Caki2 (cell line): ENCODE measurements around the gene TTLL11. TPM values are rescaled to one million over a fixed set of nuclear protein-coding genes. Genes with fewer than 3 reads are reported as not detected.

Experiments used
- DNase-seq: peaks from one replicate; pipeline ENCODE4 v3.0.0-alpha.2; 2015; ENCODE audit warnings: low read depth
- in situ Hi-C: cut with HindIII; loops from 2 replicates; pipeline ENCODE4 v1.10.0; 2016; ENCODE audit warnings: low sequenced_read_pairs, low pct_unique_long_range_greater_than_20kb, mixed read lengths
- total RNA-seq: library from RNA; depleted of rRNA; stranded (reverse); fragments of >200 nt; shearing (Covaris generic); gene quantifications from 2 replicates; pipeline ENCODE4 v1.2.3, GENCODE V29; 2014; ENCODE audit warnings: low replicate concordance; rRNA removed

The TTLL11 gene
- total RNA-seq, 1 experiment from 2014 or later: 1.7 TPM

DNA sequence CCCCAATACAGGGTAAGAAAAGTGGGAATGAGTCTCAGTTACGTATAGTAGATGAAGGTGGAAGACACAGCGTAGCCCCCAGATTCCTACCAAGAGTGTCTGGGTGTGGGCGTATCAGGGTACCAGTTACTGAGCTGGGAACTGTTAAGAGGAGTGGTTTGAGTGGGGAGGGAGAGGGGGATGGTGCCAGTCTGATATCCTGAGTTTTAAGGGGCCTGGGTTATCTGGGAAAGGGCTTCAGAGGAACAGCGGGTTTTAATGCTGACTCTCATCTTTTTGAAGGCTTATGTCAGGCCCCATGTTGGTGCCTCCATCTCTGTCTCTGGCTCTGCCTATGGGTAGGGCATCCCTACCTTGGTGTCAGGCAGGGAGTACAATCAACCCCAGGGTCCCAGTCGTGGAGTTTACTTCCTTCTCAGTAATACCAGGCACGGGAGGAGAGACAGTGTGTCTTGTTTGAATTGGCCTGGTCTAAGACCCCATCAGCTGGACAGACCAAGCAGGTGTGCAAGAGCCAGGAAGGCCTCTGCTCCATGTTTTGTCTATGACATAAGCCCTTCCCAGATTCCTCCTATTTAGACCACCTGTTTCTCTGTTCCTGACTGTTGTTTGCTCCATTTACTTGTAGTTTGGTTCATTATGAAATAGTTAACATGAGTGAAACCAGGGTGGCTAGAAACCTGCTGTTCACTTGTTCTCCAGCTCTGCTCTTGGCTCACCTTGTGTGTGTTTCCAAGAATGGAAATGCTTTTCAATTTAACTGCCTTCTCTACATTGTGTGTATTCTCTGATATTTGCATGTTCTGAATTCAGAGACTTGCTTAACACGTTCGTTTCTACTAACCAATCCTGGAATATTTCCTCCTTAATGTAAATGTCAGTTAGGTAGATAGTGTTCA is 316.1 kb downstream of the TTLL11 start:
- no peak for DNase-seq
- in situ Hi-C loops: no loop called here

DNA sequence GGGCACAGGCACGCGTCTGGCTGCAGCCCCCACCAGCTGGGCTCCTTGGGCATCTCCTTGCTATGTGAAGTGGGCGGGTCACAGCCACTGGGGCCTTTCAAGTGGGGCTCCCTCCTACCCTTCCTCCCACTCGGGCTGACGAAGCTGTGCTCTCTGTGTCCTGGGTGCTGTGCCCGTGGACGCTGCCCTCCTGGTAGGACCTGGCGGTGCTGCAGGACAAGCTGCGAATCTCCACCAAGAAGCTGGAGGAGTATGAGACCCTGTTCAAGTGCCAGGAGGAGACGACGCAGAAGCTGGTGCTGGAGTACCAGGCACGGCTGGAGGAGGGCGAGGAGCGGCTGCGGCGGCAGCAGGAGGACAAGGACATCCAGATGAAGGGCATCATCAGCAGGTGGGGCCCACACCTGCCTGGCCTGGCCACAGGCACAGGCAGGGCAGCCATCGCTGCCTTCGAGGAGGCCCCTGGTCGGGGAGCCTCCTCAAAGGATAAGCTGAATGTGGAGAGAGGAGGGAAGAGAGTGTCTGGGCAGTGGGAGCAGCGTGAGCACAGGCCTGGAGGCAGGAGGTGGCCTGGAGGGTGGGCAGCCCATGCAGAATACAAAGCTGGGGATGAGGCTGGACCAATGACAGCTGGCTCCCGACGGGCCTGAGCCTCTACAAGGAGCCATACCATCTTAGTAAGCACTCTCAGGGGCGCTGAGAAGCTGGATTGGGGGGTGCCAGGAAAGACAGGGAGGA is 316.9 kb downstream of the TTLL11 start:
- no peak for DNase-seq
- in situ Hi-C loops: no loop called here

DNA sequence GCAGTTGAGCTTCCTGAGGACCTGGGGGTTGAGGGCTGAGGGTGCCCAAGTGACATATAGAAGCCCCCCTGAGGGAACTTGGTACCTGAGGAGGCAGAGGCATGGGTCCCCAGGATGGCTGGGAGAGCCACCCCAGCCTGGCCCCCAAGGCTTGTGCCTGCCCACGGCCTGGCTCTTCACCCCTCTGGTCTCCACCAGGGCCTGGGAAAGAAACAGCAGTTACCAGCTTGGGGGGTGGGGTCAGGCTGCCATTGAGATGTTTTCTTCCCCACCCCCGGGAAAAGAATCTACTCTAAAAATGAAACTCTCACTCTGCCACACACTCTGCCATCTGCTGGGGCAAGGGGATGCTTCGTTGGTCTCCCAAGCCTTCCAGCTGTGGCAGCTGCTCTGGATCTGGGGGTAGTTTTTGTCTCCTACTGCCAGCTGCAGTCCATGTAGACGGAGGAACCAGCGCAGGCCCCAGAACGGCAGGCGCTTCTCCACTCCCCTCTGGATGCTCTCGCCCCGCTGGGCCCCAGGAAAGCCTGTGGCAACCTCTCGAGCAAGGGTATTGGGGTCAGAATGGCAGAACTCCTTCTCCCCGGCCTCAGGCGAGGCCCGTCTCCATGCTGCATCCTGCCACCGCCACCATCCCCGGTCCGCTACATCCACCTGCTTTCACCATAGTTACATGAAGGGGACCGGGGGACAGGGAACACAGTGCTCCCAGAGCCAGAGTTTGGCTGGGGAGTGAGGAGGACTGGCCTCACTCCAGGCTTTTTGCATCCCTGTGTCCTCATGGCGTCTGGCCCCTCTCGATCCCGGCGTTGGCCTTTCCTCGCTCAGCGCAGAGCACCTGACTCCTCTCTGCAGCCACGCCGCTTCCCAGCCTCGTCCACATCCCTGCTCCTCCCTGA is 318.1 kb downstream of the TTLL11 start:
- in situ Hi-C loops: no loop called here
- DNase-seq: no peak

GRCh38 chr9:121773954-121774714 is 319.0 kb downstream of the TTLL11 start:
- in situ Hi-C loops: no loop called here
- DNase-seq: no peak

DNA sequence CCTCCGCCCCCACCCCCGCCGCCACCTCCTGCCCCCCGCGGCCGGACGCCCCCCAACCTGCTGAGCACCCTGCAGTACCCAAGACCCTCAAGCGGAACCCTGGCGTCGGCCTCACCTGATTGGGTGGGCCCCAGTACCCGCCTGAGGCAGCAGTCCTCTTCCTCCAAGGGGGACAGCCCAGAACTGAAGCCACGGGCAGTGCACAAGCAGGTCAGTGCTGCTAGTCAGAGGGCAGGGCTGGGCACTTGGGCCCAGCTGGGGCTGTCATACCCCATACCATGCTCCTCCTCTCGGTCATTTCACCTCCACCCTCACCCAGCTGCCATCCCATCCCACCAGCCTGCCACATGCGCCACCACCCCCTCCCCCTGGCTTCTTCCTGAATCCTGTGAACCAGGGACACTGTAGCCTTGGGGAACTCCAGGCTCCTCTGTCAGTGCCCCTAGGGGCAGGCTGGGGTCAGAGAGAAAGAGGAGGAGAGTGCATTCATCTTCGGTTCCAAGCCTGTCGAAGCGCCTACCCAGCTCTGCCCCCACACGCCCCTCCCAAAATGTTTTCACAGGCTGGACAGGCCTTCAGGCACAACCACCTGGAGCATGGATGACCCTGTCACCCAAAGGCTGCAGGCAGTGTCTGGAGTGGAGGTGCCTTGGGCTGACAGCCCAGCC is 319.7 kb downstream of the TTLL11 start:
- in situ Hi-C loops: no loop called here
- DNase-seq: no peak

DNA sequence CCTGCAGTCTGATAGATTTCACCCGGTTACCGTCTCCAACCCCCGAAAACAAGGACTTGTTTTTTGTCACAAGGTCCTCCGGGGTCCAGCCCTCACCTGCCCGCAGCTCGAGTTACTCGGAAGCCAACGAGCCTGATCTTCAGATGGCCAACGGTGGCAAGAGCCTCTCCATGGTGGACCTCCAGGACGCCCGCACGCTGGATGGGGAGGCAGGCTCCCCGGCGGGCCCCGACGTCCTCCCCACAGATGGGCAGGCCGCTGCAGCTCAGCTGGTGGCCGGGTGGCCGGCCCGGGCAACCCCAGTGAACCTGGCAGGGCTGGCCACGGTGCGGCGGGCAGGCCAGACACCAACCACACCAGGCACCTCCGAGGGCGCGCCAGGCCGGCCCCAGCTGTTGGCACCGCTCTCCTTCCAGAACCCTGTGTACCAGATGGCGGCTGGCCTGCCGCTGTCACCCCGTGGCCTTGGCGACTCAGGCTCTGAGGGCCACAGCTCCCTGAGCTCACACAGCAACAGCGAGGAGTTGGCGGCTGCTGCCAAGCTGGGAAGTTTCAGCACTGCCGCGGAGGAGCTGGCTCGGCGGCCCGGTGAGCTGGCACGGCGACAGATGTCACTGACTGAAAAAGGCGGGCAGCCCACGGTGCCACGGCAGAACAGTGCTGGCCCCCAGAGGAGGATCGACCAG is 320.4 kb downstream of the TTLL11 start:
- DNase-seq: no peak
- in situ Hi-C loops: no loop called here

Other genes with a start within 250 kb of the TTLL11 start
- 65.8 and 78.0 TPM in 2 replicates for gene NDUFA8, start 66.5 kb upstream of the TTLL11 start, total RNA-seq
- gene MORN5, start 66.6 kb upstream of the TTLL11 start, total RNA-seq: not detected in 2 replicates
- gene LHX6, start 135.6 kb upstream of the TTLL11 start, total RNA-seq: 0.12 and 0.74 TPM in 2 replicates
- 6.6 and 12.3 TPM in 2 replicates for gene RBM18, start 171.5 kb upstream of the TTLL11 start, total RNA-seq
- 52.6 and 66.4 TPM in 2 replicates for gene MRRF, start 171.6 kb upstream of the TTLL11 start, total RNA-seq